ENCODE results near the gene TLE2. TPM values are rescaled to one million over a fixed set of nuclear protein-coding genes. Genes with fewer than 3 reads are reported as not detected.

Gene TLE2
- total RNA-seq, 1 experiment from 2014 or later, result 3.1 TPM

GRCh38 chr19:3036119-3036976, 7.3 kb upstream of the TLE2 start:
- Histone ChIP-seq H3K4me1 (ENCODE audit: insufficient read depth, low read length) (peaks cover 2% of the 10 kb centered on the region; the same call in 1 of the 2 replicates), H3K23me2 (ENCODE audit: insufficient read length, low read depth, low read length, poor library complexity, severe bottlenecking) (peaks cover 11% of the 10 kb centered on the region), H4K91ac (ENCODE audit: insufficient read length, low read depth, low read length) (no peak overlapping the region), H3K79me2 (ENCODE audit: insufficient read depth, low read length) (no peaks in the 10 kb centered on the region), H3K23ac (ENCODE audit: insufficient read length, low read depth, low read length) (no peak overlapping the region), H3K79me1 (ENCODE audit: insufficient read depth, low read depth, low read length, poor library complexity, severe bottlenecking) (no peaks in the 10 kb centered on the region), H3K9me3 (ENCODE audit: control insufficient read depth, low read depth, low read length) (no peaks in the 10 kb centered on the region), H2AFZ (ENCODE audit: low read length) (no peak overlapping the region), H2BK20ac (ENCODE audit: low read depth, low read length, poor library complexity, severe bottlenecking) (no peak overlapping the region), H4K8ac (replicated peaks; ENCODE audit: insufficient read length, low read depth, low read length) (no peak overlapping the region), H2BK5ac (ENCODE audit: insufficient read length, low read length) (no peak overlapping the region), H4K5ac (ENCODE audit: insufficient read length, low read depth, low read length) (no peak overlapping the region), H3K18ac (ENCODE audit: insufficient read length, low read depth, low read length) (no peak overlapping the region), H4K20me1 (ENCODE audit: control insufficient read depth, insufficient read depth, insufficient read length) (no peaks in the 10 kb centered on the region), H3K9ac (ENCODE audit: extremely low read depth, insufficient read length, low read length) (no peak overlapping the region), H3K4ac (ENCODE audit: low read depth, low read length) (no peak overlapping the region), H3K4me2 (ENCODE audit: insufficient read depth, insufficient read length, low read length) (peak overlapping the region; percentile 86), H2AK5ac (ENCODE audit: insufficient read length, low read length) (no peak overlapping the region), H2BK12ac (ENCODE audit: insufficient read length, low read depth, low read length) (no peak overlapping the region), H3K14ac (ENCODE audit: insufficient read depth, low read length) (no peak overlapping the region; the same call in 1 of the 2 replicates), H3K27ac (ENCODE audit: insufficient read length, low read depth, low read length) (no peak overlapping the region), H3K27me3 (ENCODE audit: insufficient read depth, low read length) (no peaks in the 10 kb centered on the region), H3K56ac (ENCODE audit: insufficient read length, low read depth, low read length) (no peak overlapping the region), H2BK15ac (ENCODE audit: low read depth, low read length) (no peak overlapping the region), H3T11ph (ENCODE audit: low read length) (no peak overlapping the region), H2BK120ac (ENCODE audit: low read depth, low read length, poor library complexity, severe bottlenecking) (no peak overlapping the region)
- Mint-ChIP-seq H3K4me1 (peaks cover 21 to 42% of the 10 kb centered on the region in 2 experiments), H3K4me3 (peak overlapping the region; percentile 73 to 89), H3K9me3 (peaks cover 0 to 7% of the 10 kb centered on the region in 2 experiments; a peak in 2 of 5 replicates), H3K36me3 (ENCODE audit: insufficient read depth in 1 of 3, low read depth in 3 of 3) (no peaks in the 10 kb centered on the region), H3K27me3 (ENCODE audit: low read depth) (peaks cover 85% of the 10 kb centered on the region), H3K27ac (peak overlapping the region; percentile 94; a peak in 6 of 7 replicates)
- TF ChIP-seq CTCF (conservative IDR thresholded peaks at IDR 0.05), result 0 out of 3 replicates have a peak, but pooled peaks have one; percentile 39
- no CpG with 5 or more reads among the region's 44 CpGs for WGBS (ENCODE audit: extremely low coverage, insufficient read length, low lambda C conversion rate)
- peak; percentile 95 for DNase-seq

Data from H9 (cell line).